Measurements from ENCODE around the gene LDLRAD4.
"Not testable (repeated sequence)": the region's sequence is repeated elsewhere in the genome, so short reads cannot be mapped to it uniquely, and the experiment has no call there.

Gene LDLRAD4

GRCh38 chr18:13253786-13254688 lies 35.5 kb downstream of the LDLRAD4 start:
- DNase-seq: no peak

- no peak for DNase-seq
These were observed 36.7 kb downstream of the LDLRAD4 start for GRCh38 chr18:13254971-13255927.

- DNase-seq: no peak
These were observed 38.1 kb downstream of the LDLRAD4 start for GRCh38 chr18:13256444-13257305.

DNA sequence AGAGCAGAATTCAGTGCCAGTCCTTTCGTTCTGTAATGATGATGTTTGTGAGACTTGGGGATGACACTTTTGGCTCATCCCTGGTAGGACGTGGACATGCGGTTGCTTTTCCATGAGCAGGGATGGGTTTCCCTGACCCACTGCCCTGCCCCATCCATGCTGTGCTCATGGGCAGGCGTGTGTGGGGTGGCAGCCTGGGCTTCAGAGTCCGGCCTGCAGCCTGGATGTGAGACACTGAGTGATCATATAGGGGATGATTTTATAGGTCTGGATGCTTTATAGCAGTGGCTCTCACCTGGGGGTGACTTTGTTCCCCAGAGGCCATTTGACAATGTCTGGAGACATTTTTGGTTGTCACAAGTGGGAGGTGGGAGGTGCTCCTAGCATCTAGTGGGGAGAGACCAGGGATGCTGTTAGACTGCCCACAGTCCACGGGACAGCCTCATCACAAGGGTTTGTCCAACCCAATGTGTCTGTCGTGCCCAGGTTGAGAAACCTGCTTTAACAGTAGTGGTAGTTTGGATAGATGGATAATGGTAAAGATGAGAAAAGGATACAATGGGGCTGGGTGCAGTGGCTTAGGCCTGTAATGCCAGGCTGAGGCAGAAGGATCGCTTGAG lies 38.9 kb downstream of the LDLRAD4 start:
- DNase-seq: no peak

- no peak for DNase-seq
These were observed 40.4 kb downstream of the LDLRAD4 start for GRCh38 chr18:13258921-13259320.

DNA sequence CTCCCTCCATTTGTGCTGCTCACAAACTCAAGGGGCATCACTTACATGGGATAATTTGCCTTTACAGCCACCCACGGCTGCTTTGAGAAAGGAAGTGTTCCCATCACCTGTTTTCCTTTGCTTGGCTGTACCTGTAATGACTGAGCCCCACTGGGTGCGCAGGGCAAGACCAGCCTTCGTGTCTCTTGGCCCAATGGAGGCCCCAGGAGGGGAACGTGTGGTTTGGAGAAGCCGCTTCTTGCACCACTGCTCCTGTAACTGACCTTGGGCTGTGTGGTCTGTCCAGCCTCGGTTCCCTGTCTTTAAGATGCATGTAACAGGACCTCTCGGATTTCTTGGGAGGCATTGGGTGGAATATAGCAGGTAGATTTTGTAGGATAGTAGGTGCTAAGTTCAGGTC lies 41.1 kb downstream of the LDLRAD4 start:
- DNase-seq: no peak

DNA sequence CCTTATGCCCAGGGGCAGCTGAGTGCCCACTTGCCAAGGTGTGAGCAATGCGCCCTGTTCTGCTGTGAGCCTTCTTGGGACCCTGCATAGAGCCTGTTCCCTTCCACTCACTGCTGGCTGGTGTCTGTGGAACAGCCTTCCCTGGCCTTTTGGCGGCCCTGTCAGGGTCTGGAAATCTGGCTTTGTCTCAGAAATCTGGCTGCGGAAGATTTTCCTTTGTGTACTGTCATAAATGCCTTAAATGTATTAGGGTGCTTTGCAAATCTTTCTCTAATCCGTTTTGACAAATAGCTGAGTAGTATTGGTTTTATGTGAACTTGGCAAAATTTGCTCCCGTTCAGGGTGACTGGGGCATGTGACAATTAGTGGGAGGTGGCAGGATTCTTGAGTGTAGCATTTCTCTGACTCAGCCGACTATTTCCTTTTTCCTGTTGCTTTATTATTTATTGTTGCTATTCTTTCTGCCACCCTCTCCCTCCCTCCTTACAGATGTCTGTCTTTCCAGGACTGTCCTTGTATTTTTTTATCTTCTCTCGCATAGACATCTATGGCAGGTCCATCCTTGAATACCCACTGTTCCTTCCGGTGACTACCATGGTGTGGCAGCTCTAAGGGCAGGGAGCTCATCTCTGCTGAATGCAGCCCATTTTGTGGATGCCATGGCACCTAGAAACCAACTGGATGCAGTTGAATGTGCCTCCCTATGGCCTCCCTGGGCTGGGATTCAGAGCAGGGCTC lies 41.8 kb downstream of the LDLRAD4 start:
- no peak for DNase-seq

DNA sequence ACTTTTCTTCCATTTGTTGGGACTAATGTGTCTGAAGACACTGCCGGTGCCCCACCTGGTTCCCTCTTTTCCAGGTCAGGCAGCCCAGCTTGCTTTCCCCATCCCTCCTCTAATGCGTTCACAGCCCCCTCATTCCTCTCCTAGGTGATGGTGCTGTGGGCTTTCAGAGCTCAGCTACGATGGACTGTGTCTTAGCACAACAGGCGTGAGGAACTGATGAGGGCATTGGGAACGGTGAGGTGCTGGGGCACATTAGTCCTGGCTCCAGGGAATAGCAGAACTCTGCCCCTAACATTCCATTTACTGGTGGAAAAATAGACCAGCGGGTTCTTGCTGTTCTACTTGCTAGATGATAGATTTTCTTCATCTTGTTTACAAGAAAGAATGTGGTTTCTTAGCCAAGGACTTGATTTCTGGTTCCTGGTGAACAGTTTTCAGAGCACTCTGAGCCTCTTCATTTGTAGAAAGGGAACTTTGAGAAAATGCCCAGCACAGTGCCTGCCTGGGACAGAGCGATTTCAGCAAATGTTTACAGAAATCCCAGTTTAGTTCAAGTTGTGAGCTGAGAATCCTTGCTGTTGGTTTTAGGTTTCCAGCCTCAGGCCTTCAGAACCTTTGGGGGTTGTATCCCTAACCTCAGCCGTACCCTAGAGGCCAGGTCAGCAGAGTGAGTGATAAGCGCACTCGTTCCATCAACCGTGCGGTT lies 42.5 kb downstream of the LDLRAD4 start:
- DNase-seq: no peak

DNA sequence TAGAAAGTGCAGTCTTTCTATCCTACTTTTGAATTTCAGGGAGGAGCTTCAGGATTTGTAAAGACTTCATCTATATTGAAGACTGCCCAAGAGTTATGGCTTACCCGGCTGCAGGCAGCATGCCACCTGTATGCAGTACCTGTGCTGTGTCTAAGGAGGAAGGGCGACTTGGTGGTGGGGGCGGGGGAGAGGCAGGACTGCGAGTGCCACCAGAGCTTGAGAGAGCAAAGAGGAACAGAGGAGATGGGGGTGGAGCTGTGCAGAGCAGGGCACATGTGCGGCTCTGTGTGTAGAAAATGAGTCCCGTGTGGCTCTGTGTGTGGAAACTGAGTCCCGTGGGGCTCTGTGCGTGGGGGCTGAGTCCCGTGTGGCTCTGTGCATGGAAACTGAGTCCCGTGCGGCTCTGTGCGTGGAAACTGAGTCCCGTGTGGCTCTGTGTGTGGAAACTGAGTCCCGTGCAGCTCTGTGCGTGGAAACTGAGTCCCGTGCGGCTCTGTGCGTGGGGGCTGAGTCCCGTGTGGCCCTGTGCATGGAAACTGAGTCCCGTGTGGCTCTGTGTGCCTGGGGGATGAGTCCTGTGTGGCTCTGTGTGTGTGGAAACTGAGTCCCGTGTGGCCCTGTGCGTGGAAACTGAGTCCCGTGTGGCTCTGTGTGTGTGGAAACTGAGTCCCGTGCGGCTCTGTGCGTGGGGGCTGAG lies 43.2 kb downstream of the LDLRAD4 start:
- no peak for DNase-seq

GRCh38 chr18:13262358-13262680 lies 43.8 kb downstream of the LDLRAD4 start:
- DNase-seq: not testable (repeated sequence)

- no peak for DNase-seq
These were observed 44.5 kb downstream of the LDLRAD4 start for GRCh38 chr18:13262839-13263691.

DNA sequence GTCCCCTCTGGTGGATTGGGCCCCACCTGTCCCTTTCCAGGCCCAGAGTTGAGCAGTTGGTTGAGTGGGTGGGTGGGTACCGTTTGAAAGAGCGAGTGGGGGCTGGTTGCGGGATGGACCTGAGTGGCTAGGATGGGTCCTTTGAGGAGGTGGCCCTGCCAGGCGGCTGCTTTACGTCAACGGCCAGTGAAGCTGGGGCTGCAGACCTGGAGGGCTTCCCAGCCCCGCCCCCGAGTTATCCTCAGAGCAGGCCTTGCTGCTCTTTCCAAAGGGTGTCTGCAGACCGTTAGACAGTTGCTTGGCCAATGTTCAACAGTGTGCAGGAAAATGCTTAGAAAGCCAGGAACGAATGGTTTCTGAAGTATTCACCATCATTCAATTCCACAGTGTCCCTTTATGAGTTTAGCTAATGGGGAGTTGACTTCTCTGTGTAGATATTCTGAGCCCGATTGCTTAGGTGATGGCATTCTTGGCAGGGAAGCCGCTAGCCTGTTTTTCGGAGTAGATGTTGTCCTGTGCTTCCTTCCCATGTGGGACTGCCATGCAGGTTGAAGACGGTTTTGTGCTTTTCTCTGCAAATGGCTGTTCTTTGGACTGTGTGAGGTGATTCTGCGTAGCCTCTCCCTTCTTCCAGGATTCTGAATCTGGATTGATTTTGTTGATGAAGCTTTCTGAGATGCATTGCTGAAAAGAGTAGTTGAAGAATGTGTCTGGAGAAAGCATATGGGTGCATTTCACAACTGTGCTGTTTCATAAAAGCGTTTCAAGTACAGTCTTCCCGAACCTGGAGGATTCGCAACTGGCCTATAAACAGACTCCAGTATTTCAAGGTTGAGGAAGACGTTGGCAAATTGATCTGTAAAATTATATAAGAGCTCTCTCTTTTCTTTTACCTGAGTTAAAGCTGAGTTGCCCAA lies 45.8 kb downstream of the LDLRAD4 start:
- no peak for DNase-seq

GRCh38 chr18:13265008-13265910 lies 46.7 kb downstream of the LDLRAD4 start:
- DNase-seq: no peak

DNA sequence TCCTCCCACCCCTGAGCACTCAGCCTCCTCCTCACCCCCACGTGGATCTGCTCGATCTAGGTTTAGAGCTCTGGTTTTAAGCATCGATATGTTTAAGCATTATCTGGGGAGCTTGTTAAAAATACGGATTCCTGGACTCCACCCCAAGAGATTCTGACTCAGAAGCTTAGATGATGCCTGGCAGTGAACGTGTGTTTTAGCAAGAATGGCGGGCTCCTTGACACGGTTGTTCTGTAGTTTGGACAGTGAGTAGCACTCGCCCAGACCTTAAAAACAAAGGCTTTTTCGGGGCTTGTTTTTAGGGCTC lies 47.3 kb downstream of the LDLRAD4 start:
- no peak for DNase-seq

GRCh38 chr18:13266218-13267100 lies 47.9 kb downstream of the LDLRAD4 start:
- no peak for DNase-seq

DNA sequence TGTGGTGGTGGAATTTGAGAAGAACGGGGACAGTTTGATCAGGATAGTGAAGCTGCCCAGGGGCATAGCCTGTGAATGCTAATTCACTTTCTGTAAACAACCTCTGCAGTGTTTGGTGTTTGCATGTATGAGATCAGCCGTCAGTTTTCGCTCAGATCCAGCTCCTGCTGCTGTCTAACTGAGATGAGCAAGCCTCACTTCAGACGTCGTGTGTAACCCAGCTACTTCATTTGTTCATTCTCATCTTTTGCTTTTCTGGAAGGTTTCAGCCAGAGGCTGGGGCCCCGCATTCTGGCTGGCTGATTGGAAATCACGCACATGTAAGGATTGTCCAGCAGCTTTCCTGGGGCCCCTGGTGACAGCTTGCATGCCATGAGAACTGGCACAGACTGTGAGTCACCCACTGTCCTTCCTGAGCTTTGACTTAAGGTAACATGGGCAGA lies 48.9 kb downstream of the LDLRAD4 start:
- DNase-seq: no peak
